ENCODE measurements around the gene ZNF296. TPM values are rescaled to one million over a fixed set of nuclear protein-coding genes. Genes with fewer than 3 reads are reported as not detected.

Gene ZNF296
- total and polyA plus RNA-seq, 2 experiments from 2014 or later, result not detected

DNA sequence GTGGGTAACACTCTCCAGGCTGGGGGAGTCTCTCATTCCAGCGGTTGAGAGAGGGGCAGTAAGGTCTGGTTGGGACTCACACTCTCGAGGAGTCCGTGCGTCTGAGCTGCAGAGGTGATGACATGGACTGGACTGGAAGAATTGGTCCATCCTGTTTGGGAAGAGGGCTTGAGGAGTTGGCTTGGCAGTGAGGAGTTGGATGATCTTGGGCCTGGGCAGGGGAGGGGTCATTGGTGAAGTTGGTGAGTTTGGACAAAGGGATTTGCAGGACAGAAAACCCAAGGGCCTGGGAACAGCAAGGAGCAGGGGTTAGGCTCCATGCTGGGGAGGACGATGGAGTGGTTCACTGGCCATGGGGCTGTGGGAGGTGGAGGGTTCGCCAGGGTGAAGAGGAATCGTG is 20.4 kb upstream of the ZNF296 start:
- 68 to 77% methylated on average over 7 of the region's 7 CpGs for WGBS, 2 experiments (ENCODE audit: low coverage in 1 of 2, low lambda C conversion rate in 2 of 2, missing lambda C conversion rate in 2 of 2)
- H3K79me2 ChIP-seq (ENCODE audit: insufficient read depth), result peaks cover 86% of the 10 kb centered on the region
- H3K4me3 ChIP-seq, result no peak overlapping the region
- H3K9me3 ChIP-seq (ENCODE audit: low read depth), result no peaks in the 10 kb centered on the region
- H3K36me3 ChIP-seq (ENCODE audit: low read depth), result no peaks in the 10 kb centered on the region
- H3K4me2 ChIP-seq (ENCODE audit: unreplicated experiment), result no peak overlapping the region
- peaks cover 19% of the 10 kb centered on the region for H3K4me1 ChIP-seq (ENCODE audit: insufficient read depth)
- H3K27ac ChIP-seq, result no peak overlapping the region
- DNase-seq, result no peak
- H3K27me3 ChIP-seq (replicated peaks; ENCODE audit: insufficient read depth), result no peaks in the 10 kb centered on the region
- in situ Hi-C loops (cut with MboI), result no loop called here
- peaks cover 7% of the 10 kb centered on the region; the same call in 1 of the 2 replicates for H4K20me1 ChIP-seq (ENCODE audit: insufficient read depth)
- H3F3A ChIP-seq (ENCODE audit: insufficient read depth), result peaks cover 7% of the 10 kb centered on the region; the same call in 1 of the 2 replicates
- H3K9ac ChIP-seq, result no peak overlapping the region
- TF ChIP-seq EZH2 (IDR thresholded peaks at IDR 0.05; ENCODE audit: insufficient read depth, poor library complexity, severe bottlenecking), result no peak
- TF ChIP-seq EZH2phosphoT487 (IDR thresholded peaks at IDR 0.05; ENCODE audit: insufficient read depth, low read depth), result no peak
- no peak overlapping the region for H2AFZ ChIP-seq
- no peaks in the 10 kb centered on the region for H3K9me2 ChIP-seq (ENCODE audit: insufficient read depth)

DNA sequence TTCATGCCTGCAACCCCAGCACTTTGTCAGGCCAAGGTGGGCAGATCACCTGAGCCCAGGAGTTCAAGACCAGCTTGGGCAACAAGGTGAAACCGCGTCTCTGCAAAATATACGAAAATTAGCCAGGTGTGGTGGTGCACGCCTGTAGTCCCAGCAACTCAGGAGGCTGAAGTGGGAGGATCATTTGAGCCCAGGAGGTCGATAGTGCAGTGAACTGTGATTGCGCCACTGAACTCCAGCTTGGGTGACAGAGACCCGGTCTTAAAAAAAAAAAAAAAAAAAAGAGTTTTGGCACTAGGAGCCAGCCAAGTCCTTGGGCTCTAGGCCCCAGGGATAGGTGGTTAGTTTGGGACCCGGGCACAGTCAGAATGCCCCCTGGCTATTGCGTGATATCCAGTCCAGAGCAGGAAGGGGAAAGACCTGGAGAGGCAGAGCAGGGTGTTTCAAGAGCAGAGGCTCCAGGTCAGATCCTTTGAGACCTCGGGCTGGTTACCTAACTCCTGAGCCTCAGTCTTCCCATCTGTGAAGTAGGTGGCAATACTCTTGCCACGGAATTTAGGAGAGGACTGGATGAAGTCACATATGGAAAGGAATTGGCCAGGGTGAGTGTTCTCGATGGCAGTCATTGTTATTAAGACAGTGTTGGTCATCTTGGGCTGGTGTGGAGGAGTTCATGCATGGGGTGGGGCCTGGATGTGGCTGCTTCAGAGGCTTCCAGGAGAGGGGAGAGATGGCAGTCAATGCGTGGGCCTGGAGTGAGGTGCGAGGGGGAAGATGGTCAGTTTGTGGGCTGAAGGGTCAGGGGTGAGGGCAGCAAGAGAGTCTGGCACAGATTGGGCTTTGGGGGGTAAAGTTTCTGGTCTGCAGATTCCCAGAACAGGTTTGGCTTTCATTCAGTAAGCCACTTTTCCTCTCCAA is 19.5 kb upstream of the ZNF296 start:
- Histone ChIP-seq H3K9me2 (ENCODE audit: insufficient read depth) (no peaks in the 10 kb centered on the region), H3K36me3 (ENCODE audit: low read depth) (no peaks in the 10 kb centered on the region), H3K4me1 (ENCODE audit: insufficient read depth) (peaks cover 19% of the 10 kb centered on the region), H3K4me2 (ENCODE audit: unreplicated experiment) (no peak overlapping the region), H3K27ac (no peak overlapping the region), H3K9me3 (ENCODE audit: low read depth) (no peaks in the 10 kb centered on the region), H3K4me3 (no peak overlapping the region), H4K20me1 (ENCODE audit: insufficient read depth) (peaks cover 7% of the 10 kb centered on the region; the same call in 1 of the 2 replicates), H3F3A (ENCODE audit: insufficient read depth) (peaks cover 12% of the 10 kb centered on the region), H3K9ac (no peak overlapping the region), H2AFZ (no peak overlapping the region), H3K27me3 (replicated peaks; ENCODE audit: insufficient read depth) (no peaks in the 10 kb centered on the region), H3K79me2 (ENCODE audit: insufficient read depth) (peaks cover 77% of the 10 kb centered on the region)
- in situ Hi-C loops (cut with MboI), result no loop called here
- peak; percentile 44 for DNase-seq
- 77 to 82% methylated on average over 14 of the region's 14 CpGs for WGBS, 2 experiments (ENCODE audit: low coverage in 1 of 2, low lambda C conversion rate in 2 of 2, missing lambda C conversion rate in 2 of 2)
- TF ChIP-seq EZH2phosphoT487 (IDR thresholded peaks at IDR 0.05; ENCODE audit: insufficient read depth, low read depth) (no peak), EZH2 (IDR thresholded peaks at IDR 0.05; ENCODE audit: insufficient read depth, poor library complexity, severe bottlenecking) (no peak)

GRCh38 chr19:45094707-45095106 is 18.4 kb upstream of the ZNF296 start:
- H3K4me3 ChIP-seq, result peak overlapping the region; percentile 91; the same call in 1 of the 2 replicates
- DNase-seq, result no peak
- in situ Hi-C loops (cut with MboI), result no loop called here
- H3K4me1 ChIP-seq (ENCODE audit: insufficient read depth), result peaks cover 19% of the 10 kb centered on the region
- WGBS, 2 experiments (ENCODE audit: low coverage in 1 of 2, low lambda C conversion rate in 2 of 2, missing lambda C conversion rate in 2 of 2), result 90 to 97% methylated on average over 5 of the region's 5 CpGs
- no peak overlapping the region for H2AFZ ChIP-seq
- peaks cover 7% of the 10 kb centered on the region; the same call in 1 of the 2 replicates for H4K20me1 ChIP-seq (ENCODE audit: insufficient read depth)
- H3K79me2 ChIP-seq (ENCODE audit: insufficient read depth), result peaks cover 66% of the 10 kb centered on the region
- no peaks in the 10 kb centered on the region for H3K27me3 ChIP-seq (replicated peaks; ENCODE audit: insufficient read depth)
- peaks cover 21% of the 10 kb centered on the region for H3F3A ChIP-seq (ENCODE audit: insufficient read depth)
- peak overlapping the region; percentile 99 for H3K4me2 ChIP-seq (ENCODE audit: unreplicated experiment)
- no peaks in the 10 kb centered on the region for H3K9me3 ChIP-seq (ENCODE audit: low read depth)
- no peak overlapping the region for H3K27ac ChIP-seq
- TF ChIP-seq EZH2 (IDR thresholded peaks at IDR 0.05; ENCODE audit: insufficient read depth, poor library complexity, severe bottlenecking), result no peak
- no peak for TF ChIP-seq EZH2phosphoT487 (IDR thresholded peaks at IDR 0.05; ENCODE audit: insufficient read depth, low read depth)
- H3K9me2 ChIP-seq (ENCODE audit: insufficient read depth), result no peaks in the 10 kb centered on the region
- 0 out of 2 replicates have a peak overlapping the region, but pooled peaks have one; percentile 95 for H3K9ac ChIP-seq
- no peaks in the 10 kb centered on the region for H3K36me3 ChIP-seq (ENCODE audit: low read depth)

DNA sequence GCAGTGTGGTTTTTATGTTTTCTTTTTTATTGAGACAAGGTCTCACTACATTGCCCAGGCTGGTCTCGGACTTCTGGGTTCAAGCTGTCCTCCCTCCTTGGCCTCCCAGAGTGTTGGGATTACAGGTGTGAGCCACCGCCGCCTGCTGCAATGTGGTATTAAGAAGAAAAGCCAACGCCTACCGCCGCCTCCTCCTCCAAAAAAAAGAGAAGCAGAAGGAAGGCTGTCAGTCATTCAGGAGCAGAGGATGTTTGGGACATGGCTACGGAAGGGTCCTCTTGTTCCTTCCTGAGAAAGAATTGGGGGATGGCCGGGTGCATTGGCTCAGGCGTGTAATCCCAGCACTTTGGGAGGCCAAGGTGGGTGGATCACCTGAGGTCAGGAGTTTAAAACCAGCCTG is 17.9 kb upstream of the ZNF296 start:
- Histone ChIP-seq H3K27me3 (replicated peaks; ENCODE audit: insufficient read depth) (no peaks in the 10 kb centered on the region), H3K9me3 (ENCODE audit: low read depth) (no peaks in the 10 kb centered on the region), H3K9me2 (ENCODE audit: insufficient read depth) (no peaks in the 10 kb centered on the region), H3K79me2 (ENCODE audit: insufficient read depth) (peaks cover 61% of the 10 kb centered on the region), H3F3A (ENCODE audit: insufficient read depth) (peaks cover 21% of the 10 kb centered on the region), H2AFZ (no peak overlapping the region), H3K4me1 (ENCODE audit: insufficient read depth) (peaks cover 19% of the 10 kb centered on the region), H3K36me3 (ENCODE audit: low read depth) (no peaks in the 10 kb centered on the region), H4K20me1 (ENCODE audit: insufficient read depth) (peaks cover 7% of the 10 kb centered on the region; the same call in 1 of the 2 replicates), H3K4me2 (ENCODE audit: unreplicated experiment) (peak overlapping the region; percentile 99), H3K27ac (no peak overlapping the region; the same call in 1 of the 2 replicates), H3K9ac (peak overlapping the region; percentile 95), H3K4me3 (peak overlapping the region; percentile 91)
- no peak for DNase-seq
- in situ Hi-C loops (cut with MboI), result no loop called here
- TF ChIP-seq EZH2phosphoT487 (IDR thresholded peaks at IDR 0.05; ENCODE audit: insufficient read depth, low read depth) (no peak), EZH2 (IDR thresholded peaks at IDR 0.05; ENCODE audit: insufficient read depth, poor library complexity, severe bottlenecking) (no peak)
- 64 to 69% methylated on average over 9 of the region's 9 CpGs for WGBS, 2 experiments (ENCODE audit: low coverage in 1 of 2, low lambda C conversion rate in 2 of 2, missing lambda C conversion rate in 2 of 2)
